Measurements from ENCODE around the gene MAVS. TPM values are rescaled to one million over a fixed set of nuclear protein-coding genes. Genes with fewer than 3 reads are reported as not detected.

MAVS gene
- total and polyA plus RNA-seq, 11 donors: 32.5 to 74.0 (median 43.3) TPM

GRCh38 chr20:3798373-3798768 lies 48.3 kb upstream of the MAVS start:
- peaks cover 0 to 51% (median 14%) of the 10 kb centered on the region in 12 donors for H3K4me1 ChIP-seq
- WGBS, 4 donors: 76 to 82% (median 78%) methylated on average over 5 of the region's 5 CpGs
- peak overlapping the region in 1 of 12 donors; percentile 83 for H3K4me3 ChIP-seq
- H3K9me3 ChIP-seq: no peaks in the 10 kb centered on the region
- TF ChIP-seq, protein P1, sequence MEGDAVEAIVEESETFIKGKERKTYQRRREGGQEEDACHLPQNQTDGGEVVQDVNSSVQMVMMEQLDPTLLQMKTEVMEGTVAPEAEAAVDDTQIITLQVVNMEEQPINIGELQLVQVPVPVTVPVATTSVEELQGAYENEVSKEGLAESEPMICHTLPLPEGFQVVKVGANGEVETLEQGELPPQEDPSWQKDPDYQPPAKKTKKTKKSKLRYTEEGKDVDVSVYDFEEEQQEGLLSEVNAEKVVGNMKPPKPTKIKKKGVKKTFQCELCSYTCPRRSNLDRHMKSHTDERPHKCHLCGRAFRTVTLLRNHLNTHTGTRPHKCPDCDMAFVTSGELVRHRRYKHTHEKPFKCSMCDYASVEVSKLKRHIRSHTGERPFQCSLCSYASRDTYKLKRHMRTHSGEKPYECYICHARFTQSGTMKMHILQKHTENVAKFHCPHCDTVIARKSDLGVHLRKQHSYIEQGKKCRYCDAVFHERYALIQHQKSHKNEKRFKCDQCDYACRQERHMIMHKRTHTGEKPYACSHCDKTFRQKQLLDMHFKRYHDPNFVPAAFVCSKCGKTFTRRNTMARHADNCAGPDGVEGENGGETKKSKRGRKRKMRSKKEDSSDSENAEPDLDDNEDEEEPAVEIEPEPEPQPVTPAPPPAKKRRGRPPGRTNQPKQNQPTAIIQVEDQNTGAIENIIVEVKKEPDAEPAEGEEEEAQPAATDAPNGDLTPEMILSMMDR (IDR thresholded peaks at IDR 0.05): no peak
- TF ChIP-seq POLR2A (IDR thresholded peaks at IDR 0.05): no peak
- DNase-seq (peak in 1 of 5 donors; percentile 17), ATAC-seq (no peak)
- peaks cover 0 to 50% (median 26%) of the 10 kb centered on the region in 9 donors for H3K36me3 ChIP-seq
- intact Hi-C loops (cut with DNase I): no loop called here
- H3K27me3 ChIP-seq: no peaks in the 10 kb centered on the region
- peak overlapping the region in 2 of 12 donors; percentile 42 to 81 for H3K27ac ChIP-seq

- H3K4me3 ChIP-seq: no peak overlapping the region
- intact Hi-C loops (cut with DNase I): no loop called here
- no peaks in the 10 kb centered on the region for H3K27me3 ChIP-seq
- WGBS, 4 donors: 93 to 96% (median 94%) methylated on average over 3 of the region's 3 CpGs
- DNase-seq (peak in 1 of 5 donors; percentile 10), ATAC-seq (no peak)
- peak overlapping the region in 1 of 12 donors; percentile 81 for H3K27ac ChIP-seq
- peaks cover 0 to 51% (median 14%) of the 10 kb centered on the region in 12 donors for H3K4me1 ChIP-seq
- no peak for TF ChIP-seq POLR2A (IDR thresholded peaks at IDR 0.05)
- TF ChIP-seq, protein P1 (IDR thresholded peaks at IDR 0.05): no peak
- H3K36me3 ChIP-seq: peaks cover 0 to 55% (median 27%) of the 10 kb centered on the region in 9 donors
- no peaks in the 10 kb centered on the region for H3K9me3 ChIP-seq
These were observed 47.8 kb upstream of the MAVS start for GRCh38 chr20:3798908-3799248.

- Histone ChIP-seq H3K4me1 (peaks cover 0 to 56% (median 10%) of the 10 kb centered on the region in 12 donors), H3K27ac (no peak overlapping the region), H3K4me3 (no peak overlapping the region), H3K9me3 (no peaks in the 10 kb centered on the region), H3K36me3 (peaks cover 0 to 70% (median 27%) of the 10 kb centered on the region in 9 donors), H3K27me3 (no peaks in the 10 kb centered on the region)
- 92 to 95% (median 93%) methylated on average over 18 of the region's 18 CpGs for WGBS, 4 donors
- DNase-seq (peak in 2 of 5 donors; percentile 19), ATAC-seq (no peak)
- intact Hi-C loops (cut with DNase I): no loop called here
- TF ChIP-seq POLR2A (IDR thresholded peaks at IDR 0.05): no peak
- TF ChIP-seq, protein P1 (IDR thresholded peaks at IDR 0.05): no peak
These were observed 46.3 kb upstream of the MAVS start for GRCh38 chr20:3800256-3800877.

DNA sequence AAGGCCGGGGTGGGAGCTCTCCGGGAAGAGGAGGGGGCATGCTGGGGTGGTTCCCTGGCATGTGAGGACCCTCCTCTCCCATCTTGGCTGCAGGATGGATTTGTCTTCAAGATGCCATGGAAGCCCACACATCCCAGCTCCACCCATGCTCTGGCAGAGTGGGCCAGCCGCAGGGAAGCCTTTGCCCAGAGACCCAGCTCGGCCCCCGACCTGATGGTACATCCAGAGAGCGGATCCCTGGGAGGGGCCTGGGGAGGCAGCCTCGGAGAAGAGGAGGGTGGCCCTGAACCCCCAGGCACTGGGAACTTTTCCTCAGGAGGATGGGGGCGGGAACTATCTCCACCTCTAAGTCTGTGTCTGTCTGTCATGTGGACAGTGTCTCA lies 45.8 kb upstream of the MAVS start:
- Histone ChIP-seq H3K27ac (no peak overlapping the region), H3K36me3 (peaks cover 0 to 74% (median 27%) of the 10 kb centered on the region in 9 donors), H3K4me1 (peaks cover 0 to 59% (median 13%) of the 10 kb centered on the region in 12 donors), H3K4me3 (no peak overlapping the region), H3K9me3 (no peaks in the 10 kb centered on the region), H3K27me3 (no peaks in the 10 kb centered on the region)
- no peak for ATAC-seq
- DNase-seq: peak in 2 of 5 donors; percentile 14 to 16
- intact Hi-C loops (cut with DNase I): no loop called here
- WGBS, 4 donors: 90 to 97% (median 94%) methylated on average over 8 of the region's 8 CpGs
- TF ChIP-seq, protein P1 (IDR thresholded peaks at IDR 0.05): no peak
- no peak for TF ChIP-seq POLR2A (IDR thresholded peaks at IDR 0.05)

All from heart left ventricle (tissue), 16 donors.